ENCODE measurements around the gene SETD3.

DNA sequence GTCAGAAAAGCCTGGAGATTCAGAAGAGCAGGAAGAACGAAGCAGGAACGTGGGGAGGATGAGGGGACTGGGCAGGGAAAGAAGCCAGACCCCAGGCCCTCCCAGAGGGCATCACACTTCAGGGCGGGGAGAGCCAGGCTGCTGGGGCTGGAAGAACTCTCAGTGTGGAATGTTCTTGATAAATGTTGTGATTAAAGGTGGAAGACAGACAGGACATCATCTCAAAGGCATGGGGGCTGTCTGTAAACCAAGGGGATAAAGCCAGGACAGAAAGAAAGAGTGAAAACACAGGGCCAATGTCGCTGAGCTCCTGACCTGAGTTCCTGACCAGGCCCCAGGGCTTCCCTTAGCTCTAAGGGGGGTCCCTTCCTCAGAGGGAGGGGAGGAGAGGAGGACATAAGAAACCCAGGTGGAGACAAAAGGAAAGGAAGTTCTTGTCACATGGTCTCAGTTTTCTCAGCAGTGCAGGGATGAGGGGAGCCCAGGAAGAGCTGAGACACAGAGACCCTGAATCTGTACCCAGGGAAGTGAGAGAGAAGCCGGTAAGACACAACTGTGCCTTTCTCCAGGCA lies 56.3 kb downstream of the SETD3 start:
- TF ChIP-seq, protein P1, sequence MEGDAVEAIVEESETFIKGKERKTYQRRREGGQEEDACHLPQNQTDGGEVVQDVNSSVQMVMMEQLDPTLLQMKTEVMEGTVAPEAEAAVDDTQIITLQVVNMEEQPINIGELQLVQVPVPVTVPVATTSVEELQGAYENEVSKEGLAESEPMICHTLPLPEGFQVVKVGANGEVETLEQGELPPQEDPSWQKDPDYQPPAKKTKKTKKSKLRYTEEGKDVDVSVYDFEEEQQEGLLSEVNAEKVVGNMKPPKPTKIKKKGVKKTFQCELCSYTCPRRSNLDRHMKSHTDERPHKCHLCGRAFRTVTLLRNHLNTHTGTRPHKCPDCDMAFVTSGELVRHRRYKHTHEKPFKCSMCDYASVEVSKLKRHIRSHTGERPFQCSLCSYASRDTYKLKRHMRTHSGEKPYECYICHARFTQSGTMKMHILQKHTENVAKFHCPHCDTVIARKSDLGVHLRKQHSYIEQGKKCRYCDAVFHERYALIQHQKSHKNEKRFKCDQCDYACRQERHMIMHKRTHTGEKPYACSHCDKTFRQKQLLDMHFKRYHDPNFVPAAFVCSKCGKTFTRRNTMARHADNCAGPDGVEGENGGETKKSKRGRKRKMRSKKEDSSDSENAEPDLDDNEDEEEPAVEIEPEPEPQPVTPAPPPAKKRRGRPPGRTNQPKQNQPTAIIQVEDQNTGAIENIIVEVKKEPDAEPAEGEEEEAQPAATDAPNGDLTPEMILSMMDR (conservative IDR thresholded peaks at IDR 0.05 in 1 of 2, IDR thresholded peaks at IDR 0.05 in 1 of 2; ENCODE audit: low read depth in 1 of 2, low read length in 2 of 2), result no peak
- TF ChIP-seq EZH2 (IDR thresholded peaks at IDR 0.05; ENCODE audit: low read length, missing control alignments), result no peak
